ENCODE measurements around the gene NCKAP5. TPM values are rescaled to one million over a fixed set of nuclear protein-coding genes. Genes with fewer than 3 reads are reported as not detected.

Gene NCKAP5
- total RNA-seq, 4 donors from 2014 or later: 0.37 to 1.3 (median 0.83) TPM

GRCh38 chr2:133596701-133597393 is 28.6 kb upstream of the NCKAP5 start:
- TF ChIP-seq CTCF (IDR thresholded peaks at IDR 0.05): no peak
- DNase-seq (ENCODE audit: low spot score) (no peak), ATAC-seq (ENCODE audit: low FRiP score) (no peak)

GRCh38 chr2:133591164-133591563 is 22.9 kb upstream of the NCKAP5 start:
- DNase-seq (ENCODE audit: low spot score) (no peak), ATAC-seq (ENCODE audit: low FRiP score) (no peak)
- no peak for TF ChIP-seq CTCF (IDR thresholded peaks at IDR 0.05)

GRCh38 chr2:133589456-133589855 is 21.2 kb upstream of the NCKAP5 start:
- TF ChIP-seq CTCF (IDR thresholded peaks at IDR 0.05): no peak
- no peak for ATAC-seq (ENCODE audit: low FRiP score)
- DNase-seq (ENCODE audit: low spot score): no peak

GRCh38 chr2:133588144-133588543 is 19.9 kb upstream of the NCKAP5 start:
- DNase-seq (ENCODE audit: low spot score) (no peak), ATAC-seq (ENCODE audit: low FRiP score) (no peak)
- TF ChIP-seq CTCF (IDR thresholded peaks at IDR 0.05): no peak

- no peak for TF ChIP-seq CTCF (IDR thresholded peaks at IDR 0.05)
- DNase-seq (ENCODE audit: low spot score) (no peak), ATAC-seq (ENCODE audit: low FRiP score) (peak; percentile 44)
Measured at GRCh38 chr2:133586978-133587377, 18.7 kb upstream of the NCKAP5 start.

GRCh38 chr2:133581010-133581760 is 12.9 kb upstream of the NCKAP5 start:
- TF ChIP-seq CTCF (IDR thresholded peaks at IDR 0.05): no peak

GRCh38 chr2:133579274-133579673 is 11.0 kb upstream of the NCKAP5 start:
- DNase-seq (ENCODE audit: low spot score) (no peak), ATAC-seq (ENCODE audit: low FRiP score) (peak; percentile 76)
- no peak for TF ChIP-seq CTCF (IDR thresholded peaks at IDR 0.05)

More at GRCh38 chr2:133581010-133581760, 12.9 kb upstream of the NCKAP5 start:
- ATAC-seq (ENCODE audit: low FRiP score): no peak
- no peak for DNase-seq (ENCODE audit: low spot score)
